ENCODE results near the gene ART1. TPM values are rescaled to one million over a fixed set of nuclear protein-coding genes. Genes with fewer than 3 reads are reported as not detected.
"Not testable (repeated sequence)": the region's sequence is repeated elsewhere in the genome, so short reads cannot be mapped to it uniquely, and the experiment has no call there.

ART1 gene
- total RNA-seq, result not detected

GRCh38 chr11:3644817-3645235 lies at the start of gene ART1:
ART1 (plus strand) TSS chr11:3645128; CDS start chr11:3659214, 14,086 bp downstream.
- ChIA-PET CTCF (no interaction called here), POLR2A (no interaction called here)
- Mint-ChIP-seq H3K36me3 (ENCODE audit: low read depth) (no peaks in the 10 kb centered on the region), H3K27ac (no peak within 1 kb of the TSS), H3K9me3 (no peaks in the 10 kb centered on the region), H3K4me1 (peaks cover 9% of the 10 kb centered on the region), H3K27me3 (peaks cover 54% of the 10 kb centered on the region), H3K4me3 (no peak within 1 kb of the TSS)
- DNase-seq, result no peak

GRCh38 chr11:3597743-3598142 lies 47.2 kb upstream of the ART1 start:
- H3K4me3 Mint-ChIP-seq; H3K27ac Mint-ChIP-seq; H3K36me3 Mint-ChIP-seq (ENCODE audit: low read depth); H3K9me3 Mint-ChIP-seq; H3K27me3 Mint-ChIP-seq; CTCF ChIA-PET; DNase-seq; POLR2A ChIA-PET; H3K4me1 Mint-ChIP-seq: not testable (repeated sequence)

- H3K27me3 Mint-ChIP-seq; POLR2A ChIA-PET; DNase-seq; H3K36me3 Mint-ChIP-seq (ENCODE audit: low read depth); H3K27ac Mint-ChIP-seq; H3K4me1 Mint-ChIP-seq; H3K4me3 Mint-ChIP-seq; H3K9me3 Mint-ChIP-seq; CTCF ChIA-PET: not testable (repeated sequence)
Observed at GRCh38 chr11:3600201-3600600, 44.7 kb upstream of the ART1 start.

- no peak for DNase-seq
- Mint-ChIP-seq H3K9me3 (no peaks in the 10 kb centered on the region), H3K27ac (no peak overlapping the region), H3K36me3 (ENCODE audit: low read depth) (no peaks in the 10 kb centered on the region), H3K4me3 (no peak overlapping the region), H3K4me1 (no peaks in the 10 kb centered on the region), H3K27me3 (peaks cover 9% of the 10 kb centered on the region)
- ChIA-PET CTCF (no interaction called here), POLR2A (no interaction called here)
Observed at GRCh38 chr11:3604167-3604566, 40.8 kb upstream of the ART1 start.

- CTCF ChIA-PET, result no interaction called here
- no peak overlapping the region for H3K27ac Mint-ChIP-seq
- H3K9me3 Mint-ChIP-seq, result no peaks in the 10 kb centered on the region
- no peak for DNase-seq
- peaks cover 5% of the 10 kb centered on the region for H3K27me3 Mint-ChIP-seq
- no peaks in the 10 kb centered on the region for H3K36me3 Mint-ChIP-seq (ENCODE audit: low read depth)
- POLR2A ChIA-PET, result no interaction called here
- no peaks in the 10 kb centered on the region for H3K4me1 Mint-ChIP-seq
- no peak overlapping the region for H3K4me3 Mint-ChIP-seq
Observed at GRCh38 chr11:3605283-3605662, 39.7 kb upstream of the ART1 start.

- POLR2A ChIA-PET, result no interaction called here
- CTCF ChIA-PET, result no interaction called here
- H3K9me3 Mint-ChIP-seq, result no peaks in the 10 kb centered on the region
- H3K4me1 Mint-ChIP-seq, result no peaks in the 10 kb centered on the region
- no peaks in the 10 kb centered on the region for H3K36me3 Mint-ChIP-seq (ENCODE audit: low read depth)
- peaks cover 5% of the 10 kb centered on the region for H3K27me3 Mint-ChIP-seq
- no peak overlapping the region for H3K4me3 Mint-ChIP-seq
- H3K27ac Mint-ChIP-seq, result no peak overlapping the region
- DNase-seq, result no peak
Observed at GRCh38 chr11:3605771-3606203, 39.1 kb upstream of the ART1 start.

GRCh38 chr11:3609416-3610265 lies 35.3 kb upstream of the ART1 start:
- Mint-ChIP-seq H3K27me3 (peaks cover 2% of the 10 kb centered on the region), H3K36me3 (ENCODE audit: low read depth) (no peaks in the 10 kb centered on the region), H3K4me3 (no peak overlapping the region), H3K4me1 (peaks cover 9% of the 10 kb centered on the region), H3K9me3 (peaks cover 2% of the 10 kb centered on the region), H3K27ac (no peak overlapping the region)
- peak; percentile 21 for DNase-seq
- POLR2A ChIA-PET, result no interaction called here
- CTCF ChIA-PET, result interaction anchor here (0.9 to 2.6 kb wide), 3 partner anchors 14 to 198 kb away, joined by 3 to 5 read pairs (median 4); partner anchors contain the start of gene PGAP2

- Mint-ChIP-seq H3K4me1 (peaks cover 16% of the 10 kb centered on the region), H3K4me3 (no peak overlapping the region), H3K9me3 (peaks cover 2% of the 10 kb centered on the region), H3K27ac (no peak overlapping the region), H3K36me3 (ENCODE audit: low read depth) (no peaks in the 10 kb centered on the region), H3K27me3 (peaks cover 2% of the 10 kb centered on the region)
- ChIA-PET POLR2A (no interaction called here), CTCF (no interaction called here)
- no peak for DNase-seq
Observed at GRCh38 chr11:3610846-3611245, 34.1 kb upstream of the ART1 start.

- CTCF ChIA-PET, result interaction anchor here (1.0 kb wide), 1 partner anchor 65 kb away, joined by 3 read pairs; no protein-coding TSS in a partner anchor
- H3K4me3 Mint-ChIP-seq, result no peak overlapping the region
Observed at GRCh38 chr11:3611976-3612678, 32.8 kb upstream of the ART1 start.

GRCh38 chr11:3613998-3614741 lies 30.8 kb upstream of the ART1 start:
- CTCF ChIA-PET, result no interaction called here
- H3K27ac Mint-ChIP-seq, result no peak overlapping the region
- peaks cover 16% of the 10 kb centered on the region for H3K4me1 Mint-ChIP-seq
- POLR2A ChIA-PET, result no interaction called here
- H3K36me3 Mint-ChIP-seq (ENCODE audit: low read depth), result no peaks in the 10 kb centered on the region
- peaks cover 2% of the 10 kb centered on the region for H3K9me3 Mint-ChIP-seq
- no peaks in the 10 kb centered on the region for H3K27me3 Mint-ChIP-seq
- DNase-seq, result no peak
- H3K4me3 Mint-ChIP-seq, result no peak overlapping the region

More at GRCh38 chr11:3611976-3612678, 32.8 kb upstream of the ART1 start:
- Mint-ChIP-seq H3K27me3 (peaks cover 2% of the 10 kb centered on the region), H3K27ac (no peak overlapping the region), H3K9me3 (peaks cover 2% of the 10 kb centered on the region), H3K4me1 (peaks cover 16% of the 10 kb centered on the region), H3K36me3 (ENCODE audit: low read depth) (no peaks in the 10 kb centered on the region)
- DNase-seq, result no peak
- POLR2A ChIA-PET, result no interaction called here

- peak; percentile 58 for DNase-seq
- CTCF ChIA-PET, result no interaction called here
- Mint-ChIP-seq H3K4me3 (no peak overlapping the region), H3K27ac (no peak overlapping the region), H3K4me1 (peaks cover 16% of the 10 kb centered on the region), H3K27me3 (no peaks in the 10 kb centered on the region), H3K36me3 (ENCODE audit: low read depth) (no peaks in the 10 kb centered on the region), H3K9me3 (peaks cover 2% of the 10 kb centered on the region)
- POLR2A ChIA-PET, result no interaction called here
Observed at GRCh38 chr11:3614742-3615171, 30.2 kb upstream of the ART1 start.

- H3K27ac Mint-ChIP-seq, result no peak overlapping the region
Observed at GRCh38 chr11:3615998-3616397, 28.9 kb upstream of the ART1 start.

GRCh38 chr11:3616721-3617460 lies 28.0 kb upstream of the ART1 start:
- H3K27me3 Mint-ChIP-seq, result no peaks in the 10 kb centered on the region
- H3K36me3 Mint-ChIP-seq (ENCODE audit: low read depth), result no peaks in the 10 kb centered on the region
- POLR2A ChIA-PET, result no interaction called here
- H3K4me1 Mint-ChIP-seq, result peaks cover 16% of the 10 kb centered on the region
- H3K27ac Mint-ChIP-seq, result no peak overlapping the region
- CTCF ChIA-PET, result no interaction called here
- no peak for DNase-seq
- peaks cover 2% of the 10 kb centered on the region for H3K9me3 Mint-ChIP-seq
- no peak overlapping the region for H3K4me3 Mint-ChIP-seq

More at GRCh38 chr11:3615998-3616397, 28.9 kb upstream of the ART1 start:
- Mint-ChIP-seq H3K27me3 (no peaks in the 10 kb centered on the region), H3K36me3 (ENCODE audit: low read depth) (no peaks in the 10 kb centered on the region), H3K4me1 (peaks cover 16% of the 10 kb centered on the region), H3K4me3 (no peak overlapping the region), H3K9me3 (peaks cover 2% of the 10 kb centered on the region)
- DNase-seq, result no peak
- ChIA-PET CTCF (no interaction called here), POLR2A (no interaction called here)

Measured in activated CD4-positive, alpha-beta memory T cell treated with anti-CD3 and anti-CD28 coated beads, Interleukin-2, amount 10 ng/mL, durations not matched to agents 7 days and 5 days (primary cell).